OCI-LY7 (cell line): ENCODE results near the gene OCRL. TPM values are rescaled to one million over a fixed set of nuclear protein-coding genes. Genes with fewer than 3 reads are reported as not detected.

Experiments used
- BruUV-seq: library from RNA; stranded (reverse); fragments of 400-500 nt; replicated peaks from 2 replicates; lab custom pipeline; 2021; lab: Mats Ljungman, UMichigan
- CTCF ChIA-PET: fragments of 300-600 bp; sonication (Branson Sonifier 250); formaldehyde crosslinking; loops from one replicate; lab custom pipeline; 2022; ENCODE audit warnings: antibody characterized with exemption; ENCODE audit not compliant: unreplicated experiment; lab: Charles Lee
- POLR2A ChIA-PET: fragments of 300-600 bp; sonication (Branson Sonifier 250); formaldehyde crosslinking; loops from one replicate; lab custom pipeline; 2022; ENCODE audit warnings: antibody characterized with exemption; lab: Charles Lee
- DNase-seq: peaks from one replicate; pipeline ENCODE4 v3.0.0-alpha.2; 2015; ENCODE audit warnings: low spot score
- H2AFZ ChIP-seq: fragments of 200-600 bp; sonication (generic), shearing (Covaris generic); 2 replicates; pipeline ENCODE4 v1.6.1; 2014; ENCODE audit warnings: mild to moderate bottlenecking, antibody characterized with exemption, low read length, moderate library complexity
- H3K27ac ChIP-seq: fragments of 200-600 bp; sonication (generic); 2 replicates; pipeline ENCODE4 v1.5.1; 2014; ENCODE audit warnings: mixed run types, low read depth, mild to moderate bottlenecking, moderate library complexity, low read length, inconsistent platforms; ENCODE audit not compliant: poor library complexity, severe bottlenecking
- H3K36me3 ChIP-seq: fragments of 200-600 bp; sonication (generic); 2 replicates; pipeline ENCODE4 v1.6.1; 2014; ENCODE audit warnings: mild to moderate bottlenecking, antibody characterized with exemption, low read length, moderate library complexity, mixed read lengths; ENCODE audit not compliant: insufficient read depth
- H3K4me1 ChIP-seq: fragments of 200-600 bp; sonication (generic); 2 replicates; pipeline ENCODE4 v1.5.1; 2014; ENCODE audit warnings: mild to moderate bottlenecking, low read length; ENCODE audit not compliant: insufficient read depth, poor library complexity, severe bottlenecking
- H3K4me2 ChIP-seq: fragments of 200-600 bp; sonication (generic); 2 replicates; pipeline ENCODE4 v1.6.1; 2014; ENCODE audit warnings: mild to moderate bottlenecking, low read length
- H3K4me3 ChIP-seq: fragments of 200-600 bp; sonication (generic); 2 replicates; pipeline ENCODE4 v1.5.1; 2014; ENCODE audit warnings: mild to moderate bottlenecking, low read depth, low read length; ENCODE audit not compliant: poor library complexity, severe bottlenecking
- H3K79me2 ChIP-seq: fragments of 200-600 bp; sonication (generic); 2 replicates; pipeline ENCODE4 v1.6.1; 2016; ENCODE audit warnings: low read depth, mild to moderate bottlenecking, low read length, moderate library complexity, mixed read lengths; ENCODE audit not compliant: insufficient read depth
- H3K9me2 ChIP-seq: fragments of 200-600 bp; sonication (generic); 2 replicates; pipeline ENCODE4 v1.6.1; 2016; ENCODE audit warnings: mild to moderate bottlenecking, low read length, mixed read lengths; ENCODE audit not compliant: insufficient read depth
- H3K9me3 ChIP-seq: fragments of 200-600 bp; sonication (generic); 2 replicates; pipeline ENCODE4 v1.6.1; 2014; ENCODE audit warnings: mild to moderate bottlenecking, mixed run types, low read length, mixed read lengths
- H4K20me1 ChIP-seq: fragments of 200-600 bp; sonication (generic); 2 replicates; pipeline ENCODE4 v1.6.1; 2014; ENCODE audit warnings: mild to moderate bottlenecking, antibody characterized with exemption, low read length, moderate library complexity, mixed read lengths; ENCODE audit not compliant: insufficient read depth
- CTCF ChIP-seq: fragments of 200-600 bp; sonication (generic); conservative IDR thresholded peaks from 2 replicates; pipeline ENCODE4 v1.5.1; 2014; ENCODE audit warnings: mild to moderate bottlenecking, antibody characterized with exemption, low read length, moderate library complexity, mixed read lengths
- EZH2phosphoT487 ChIP-seq: fragments of 200-600 bp; sonication (generic); IDR thresholded peaks from 2 replicates; pipeline ENCODE4 v1.6.1; 2018; ENCODE audit warnings: low read depth, borderline replicate concordance, mild to moderate bottlenecking, mixed run types, antibody characterized with exemption, low read length, moderate library complexity, mixed read lengths
- intact Hi-C: fragments of 100-400 bp; cut with micrococcal nuclease; formaldehyde crosslinking; loops from one replicate; pipeline ENCODE4 v1.10.0; 2022; ENCODE audit not compliant: unreplicated experiment
- total RNA-seq, 2 experiments: library from RNA; depleted of rRNA in 1 of 2; stranded (reverse); fragments of >200 nt in 1 of 2; shearing (Covaris generic) in 1 of 2; gene quantifications; 2 replicates each; pipeline ENCODE4 v1.2.3, GENCODE V29; 2014 to 2022

Gene OCRL
- total RNA-seq, 2 experiments from 2014 or later = 3.1 to 6.7 TPM

GRCh38 chrX:129593137-129593536, 53.1 kb downstream of the OCRL start:
- Histone ChIP-seq H3K9me2 (no peaks in the 10 kb centered on the region), H3K4me1 (peaks cover 8% of the 10 kb centered on the region), H3K36me3 (no peaks in the 10 kb centered on the region; the same call in 1 of the 2 replicates), H3K27ac (no peak overlapping the region), H4K20me1 (no peaks in the 10 kb centered on the region), H3K79me2 (no peaks in the 10 kb centered on the region), H3K4me3 (no peak overlapping the region), H3K9me3 (no peaks in the 10 kb centered on the region), H2AFZ (no peak overlapping the region), H3K4me2 (no peak overlapping the region)
- POLR2A ChIA-PET = no interaction called here
- TF ChIP-seq CTCF (no peak), EZH2phosphoT487 (no peak)
- CTCF ChIA-PET = no interaction called here
- BruUV-seq = no TSS peak
- intact Hi-C loops = no loop called here
- DNase-seq = no peak

GRCh38 chrX:129594781-129595180, 54.7 kb downstream of the OCRL start:
- Histone ChIP-seq H3K79me2 (no peaks in the 10 kb centered on the region), H3K36me3 (no peaks in the 10 kb centered on the region; the same call in 1 of the 2 replicates), H3K4me1 (peaks cover 8% of the 10 kb centered on the region), H2AFZ (no peak overlapping the region), H3K9me3 (no peaks in the 10 kb centered on the region), H3K27ac (no peak overlapping the region), H3K4me2 (no peak overlapping the region), H3K4me3 (no peak overlapping the region), H3K9me2 (no peaks in the 10 kb centered on the region), H4K20me1 (no peaks in the 10 kb centered on the region)
- POLR2A ChIA-PET = no interaction called here
- BruUV-seq = no TSS peak
- intact Hi-C loops = no loop called here
- CTCF ChIA-PET = no interaction called here
- DNase-seq = no peak
- TF ChIP-seq EZH2phosphoT487 (no peak), CTCF (no peak)

GRCh38 chrX:129596077-129596476, 56.0 kb downstream of the OCRL start:
- Histone ChIP-seq H3K4me3 (no peak overlapping the region), H3K79me2 (no peaks in the 10 kb centered on the region), H3K27ac (no peak overlapping the region), H2AFZ (no peak overlapping the region), H4K20me1 (no peaks in the 10 kb centered on the region), H3K4me1 (peaks cover 8% of the 10 kb centered on the region), H3K36me3 (no peaks in the 10 kb centered on the region), H3K4me2 (no peak overlapping the region), H3K9me3 (no peaks in the 10 kb centered on the region), H3K9me2 (no peaks in the 10 kb centered on the region)
- ChIA-PET POLR2A (interaction anchor here (0.6 kb wide), 1 partner anchor 41 kb away, joined by 3 read pairs; no protein-coding TSS in a partner anchor), CTCF (no interaction called here)
- intact Hi-C loops = no loop called here
- no peak for TF ChIP-seq CTCF
- no peak for TF ChIP-seq EZH2phosphoT487
- DNase-seq = no peak
- BruUV-seq = no TSS peak
